ENCODE results near the gene NPIPB6.

DNA sequence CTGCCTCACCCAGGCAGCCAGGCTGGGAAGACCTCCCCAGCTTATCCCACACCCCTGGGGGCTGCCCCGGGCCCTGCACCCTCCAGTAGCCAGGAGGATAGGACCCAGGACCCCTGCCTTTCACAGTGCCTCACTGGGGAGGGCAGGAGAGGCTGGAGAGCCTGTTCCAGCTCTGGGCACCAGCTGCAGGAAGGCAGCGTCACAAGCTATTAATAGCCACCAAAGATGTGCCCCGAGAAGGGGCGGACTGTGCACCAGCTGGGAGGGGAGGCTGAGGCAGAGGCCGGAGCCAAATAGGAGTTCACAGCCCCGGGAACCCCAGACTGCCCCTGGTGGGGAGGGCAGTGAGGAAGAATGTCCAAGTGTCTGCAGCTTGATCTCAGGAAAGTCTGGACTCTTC is 62.2 kb downstream of the NPIPB6 start:
- TF ChIP-seq POLR2A (IDR thresholded peaks at IDR 0.05; ENCODE audit: low read length) = no peak
- TF ChIP-seq GATA1 (IDR thresholded peaks at IDR 0.05; ENCODE audit: low read depth, low read length) = no peak

All from erythroblast (primary cell).